Measurements from ENCODE around the gene PUM1. TPM values are rescaled to one million over a fixed set of nuclear protein-coding genes. Genes with fewer than 3 reads are reported as not detected.

The PUM1 gene
- total and polyA plus RNA-seq, 12 donors: 22.6 to 167 (median 91.5) TPM

DNA sequence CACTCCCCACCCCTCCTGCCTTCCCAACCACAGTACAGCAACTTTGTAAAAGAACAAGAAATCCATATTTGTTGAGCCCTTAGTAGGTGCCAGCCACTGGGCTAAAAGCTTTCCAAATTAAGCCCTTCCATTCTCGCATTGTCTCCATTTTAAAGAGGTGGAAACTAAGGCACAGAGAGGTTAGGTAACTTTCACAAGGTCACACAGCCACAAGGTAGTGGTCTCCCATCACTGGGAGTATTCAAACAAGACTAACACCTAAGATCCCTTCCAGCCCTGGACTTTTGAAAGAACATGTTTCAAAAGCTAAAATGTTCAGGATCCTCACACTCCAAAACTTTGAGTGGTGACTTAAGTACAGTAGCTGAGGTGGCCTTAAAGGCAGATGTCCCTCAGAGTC, 160.1 kb downstream of the PUM1 start:
- Histone ChIP-seq H3K4me3 (no peak overlapping the region), H3K36me3 (replicated peaks in 1 of 2) (no peaks in the 10 kb centered on the region), H3K9me3 (replicated peaks in 1 of 3) (no peaks in the 10 kb centered on the region), H3K4me1 (replicated peaks in 1 of 2) (peaks cover 69 to 73% of the 10 kb centered on the region in 2 donors), H3K27ac (peak overlapping the region; percentile 1 to 94 (median 75)), H3K27me3 (no peaks in the 10 kb centered on the region)
- intact Hi-C loops (cut with DNase I): no loop called here
- 58 to 77% (median 68%) methylated on average over 1 of the region's 1 CpG for WGBS, 4 donors
- DNase-seq: no peak
- TF ChIP-seq CTCF (IDR thresholded peaks at IDR 0.05) (no peak), POLR2A (IDR thresholded peaks at IDR 0.05) (no peak)

DNA sequence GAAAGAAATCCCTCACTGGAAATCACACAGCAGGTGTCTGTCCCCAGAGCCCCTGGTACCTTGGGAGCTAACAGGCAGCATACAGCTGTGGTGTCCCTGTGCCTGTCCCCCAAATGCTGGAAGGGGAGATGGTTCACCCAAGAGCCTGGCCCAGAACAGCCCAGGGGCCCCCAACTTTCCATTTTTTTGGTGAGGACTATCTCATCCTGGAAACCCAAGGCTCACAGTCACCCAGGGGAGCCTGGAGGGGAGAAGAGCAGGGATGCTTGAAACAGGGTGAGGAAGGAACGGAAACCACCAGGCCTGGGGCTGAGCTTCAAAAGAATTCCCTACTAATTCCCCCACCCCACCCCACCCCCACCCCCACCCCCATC, 160.6 kb downstream of the PUM1 start:
- H3K9me3 ChIP-seq (replicated peaks in 1 of 3): no peaks in the 10 kb centered on the region
- peaks cover 69 to 73% of the 10 kb centered on the region in 2 donors for H3K4me1 ChIP-seq (replicated peaks in 1 of 2)
- WGBS, 4 donors: 50 to 89% (median 73%) methylated on average over 1 of the region's 1 CpG
- peak overlapping the region in 3 of 5 donors; percentile 78 to 94 (median 81) for H3K27ac ChIP-seq
- peak in 3 of 7 donors; percentile 2 to 18 (median 12) for DNase-seq
- no peak overlapping the region for H3K4me3 ChIP-seq
- no peaks in the 10 kb centered on the region for H3K27me3 ChIP-seq
- intact Hi-C loops (cut with DNase I): no loop called here
- TF ChIP-seq POLR2A (IDR thresholded peaks at IDR 0.05): no peak
- no peak for TF ChIP-seq CTCF (IDR thresholded peaks at IDR 0.05)
- H3K36me3 ChIP-seq (replicated peaks in 1 of 2): no peaks in the 10 kb centered on the region

- peak overlapping the region in 3 of 5 donors; percentile 78 to 94 (median 81) for H3K27ac ChIP-seq
- no peaks in the 10 kb centered on the region for H3K27me3 ChIP-seq
- H3K4me3 ChIP-seq: no peak overlapping the region
- H3K4me1 ChIP-seq (replicated peaks in 1 of 2): peaks cover 67 to 68% of the 10 kb centered on the region in 2 donors
- WGBS, 4 donors: 54 to 65% (median 56%) methylated on average over 9 to 11 of the region's 11 CpGs
- intact Hi-C loops (cut with DNase I): no loop called here
- TF ChIP-seq POLR2A (IDR thresholded peaks at IDR 0.05) (no peak), CTCF (IDR thresholded peaks at IDR 0.05) (no peak)
- H3K36me3 ChIP-seq (replicated peaks in 1 of 2): no peaks in the 10 kb centered on the region
- no peaks in the 10 kb centered on the region for H3K9me3 ChIP-seq (replicated peaks in 1 of 3)
- peak in 3 of 7 donors; percentile 12 to 24 (median 18) for DNase-seq
Observed at GRCh38 chr1:30904191-30904961, 161.1 kb downstream of the PUM1 start.

DNA sequence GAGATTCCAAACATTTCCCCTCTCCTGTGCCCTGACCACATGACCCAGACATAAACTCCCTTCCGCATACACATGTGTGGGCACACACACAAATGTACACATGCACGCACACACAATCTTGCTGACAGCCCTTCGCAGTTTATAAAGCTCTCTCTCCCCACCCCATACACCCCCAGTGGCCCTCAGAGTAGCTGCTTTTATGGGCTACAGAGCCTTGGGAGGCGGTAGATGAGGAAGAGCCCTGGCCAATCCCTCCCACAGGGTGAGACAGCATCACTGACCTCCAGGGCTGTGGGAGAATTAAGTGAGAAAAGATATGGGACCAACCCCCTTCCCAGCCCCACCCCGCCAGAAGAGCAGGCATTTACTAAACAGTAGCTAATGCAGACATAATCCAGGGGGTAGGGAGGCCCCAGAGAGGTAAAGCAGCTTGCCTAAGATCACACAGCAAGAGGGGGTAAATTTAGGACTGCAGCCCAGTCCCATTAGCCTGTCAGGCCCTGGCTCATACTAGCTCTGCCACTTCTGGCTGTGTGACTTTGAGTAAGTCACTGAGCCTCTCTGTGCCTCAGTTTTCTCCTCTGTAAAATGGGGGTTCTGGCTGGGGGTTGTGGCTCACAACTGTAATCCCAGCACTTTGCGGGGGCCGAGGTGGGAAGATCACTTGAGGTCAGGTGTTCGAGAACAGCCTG, 162.0 kb downstream of the PUM1 start:
- intact Hi-C loops (cut with DNase I): no loop called here
- 61 to 76% (median 64%) methylated on average over 6 to 8 of the region's 8 CpGs for WGBS, 4 donors
- Histone ChIP-seq H3K27me3 (no peaks in the 10 kb centered on the region), H3K9me3 (replicated peaks in 1 of 3) (no peaks in the 10 kb centered on the region), H3K36me3 (replicated peaks in 1 of 2) (no peaks in the 10 kb centered on the region), H3K27ac (peak overlapping the region in 4 of 5 donors; percentile 65 to 94 (median 80)), H3K4me3 (no peak overlapping the region), H3K4me1 (replicated peaks in 1 of 2) (peaks cover 61 to 63% of the 10 kb centered on the region in 2 donors)
- TF ChIP-seq POLR2A (IDR thresholded peaks at IDR 0.05): no peak
- TF ChIP-seq CTCF (IDR thresholded peaks at IDR 0.05): peak in 2 of 6 experiments; percentile 6 to 8
- peak in 4 of 7 donors; percentile 22 to 50 (median 46) for DNase-seq

All from adrenal gland (tissue), 12 donors.